Progenitor cell of endocrine pancreas (in vitro differentiated cells): Measurements from ENCODE around the gene POLR3GL. TPM values are rescaled to one million over a fixed set of nuclear protein-coding genes. Genes with fewer than 3 reads are reported as not detected.

Source experiments
- DNase-seq: peaks from one replicate; pipeline ENCODE4 v3.0.0; 2021; ENCODE audit warnings: low spot score; ENCODE audit not compliant: unreplicated experiment
- H3K27ac Mint-ChIP-seq: 2 replicates; pipeline ENCODE4 v1.8.0; 2021; ENCODE audit warnings: mild to moderate bottlenecking, moderate library complexity, mixed read lengths
- H3K27me3 Mint-ChIP-seq: 2 replicates; pipeline ENCODE4 v1.8.0; 2021; ENCODE audit warnings: mixed read lengths
- H3K36me3 Mint-ChIP-seq: 2 replicates; pipeline ENCODE4 v1.8.0; 2022; ENCODE audit warnings: mixed read lengths; ENCODE audit not compliant: insufficient read depth
- H3K4me1 Mint-ChIP-seq: 2 replicates; pipeline ENCODE4 v1.8.0; 2021; ENCODE audit warnings: low read depth, mixed read lengths
- H3K4me3 Mint-ChIP-seq: 2 replicates; pipeline ENCODE4 v1.8.0; 2021; ENCODE audit warnings: low read depth, mild to moderate bottlenecking, moderate library complexity, mixed read lengths
- H3K9me3 Mint-ChIP-seq: 2 replicates; pipeline ENCODE4 v1.8.0; 2021; ENCODE audit warnings: low read depth, mixed read lengths
- total RNA-seq: library from RNA; stranded (reverse); gene quantifications from 2 replicates; pipeline ENCODE4 v1.2.1, GENCODE V29; 2021
- TF ChIP-seq, protein P1 (sequence below): fragments of 200-600 bp; sonication (generic); IDR thresholded peaks from one replicate; pipeline ENCODE4 v1.5.0; 2021; ENCODE audit warnings: antibody characterized with exemption, mild to moderate bottlenecking; ENCODE audit not compliant: unreplicated experiment

POLR3GL gene
- total RNA-seq, 1 donor from 2014 or later: 13.7 TPM

DNA sequence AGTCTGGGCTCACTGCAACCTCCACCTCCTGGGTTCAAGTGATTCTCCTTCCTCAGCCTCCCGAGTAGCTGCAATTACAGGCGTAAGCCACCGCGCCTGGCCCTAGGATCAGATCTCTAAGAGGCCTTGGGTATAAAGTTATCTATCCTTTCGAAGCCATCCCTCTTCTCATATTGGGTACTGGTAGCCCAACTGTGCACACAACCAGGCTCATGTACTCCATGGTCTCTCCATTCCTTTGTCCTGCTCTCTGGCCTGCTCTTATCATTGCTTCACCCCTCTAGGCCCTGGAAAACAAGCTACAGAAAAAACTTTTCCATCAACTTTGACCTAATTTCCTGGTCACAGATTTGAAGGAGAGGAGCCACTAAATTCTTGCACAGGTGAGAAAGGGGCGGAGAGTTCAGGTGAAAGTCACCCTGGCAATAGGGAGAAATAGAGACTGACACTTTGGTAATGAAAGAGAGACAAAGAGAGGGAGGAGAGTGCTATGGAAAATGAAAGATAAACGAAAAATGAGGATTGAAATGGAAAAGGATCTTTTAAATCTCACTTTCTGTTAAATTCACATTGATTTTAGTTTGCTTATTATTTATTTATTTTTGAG lies 25.9 kb downstream of the POLR3GL start:
- H3K36me3 Mint-ChIP-seq: peaks cover 25% of the 10 kb centered on the region
- DNase-seq: no peak
- no peaks in the 10 kb centered on the region for H3K27me3 Mint-ChIP-seq
- H3K4me3 Mint-ChIP-seq: no peak overlapping the region
- no peak overlapping the region for H3K27ac Mint-ChIP-seq
- TF ChIP-seq, protein P1, sequence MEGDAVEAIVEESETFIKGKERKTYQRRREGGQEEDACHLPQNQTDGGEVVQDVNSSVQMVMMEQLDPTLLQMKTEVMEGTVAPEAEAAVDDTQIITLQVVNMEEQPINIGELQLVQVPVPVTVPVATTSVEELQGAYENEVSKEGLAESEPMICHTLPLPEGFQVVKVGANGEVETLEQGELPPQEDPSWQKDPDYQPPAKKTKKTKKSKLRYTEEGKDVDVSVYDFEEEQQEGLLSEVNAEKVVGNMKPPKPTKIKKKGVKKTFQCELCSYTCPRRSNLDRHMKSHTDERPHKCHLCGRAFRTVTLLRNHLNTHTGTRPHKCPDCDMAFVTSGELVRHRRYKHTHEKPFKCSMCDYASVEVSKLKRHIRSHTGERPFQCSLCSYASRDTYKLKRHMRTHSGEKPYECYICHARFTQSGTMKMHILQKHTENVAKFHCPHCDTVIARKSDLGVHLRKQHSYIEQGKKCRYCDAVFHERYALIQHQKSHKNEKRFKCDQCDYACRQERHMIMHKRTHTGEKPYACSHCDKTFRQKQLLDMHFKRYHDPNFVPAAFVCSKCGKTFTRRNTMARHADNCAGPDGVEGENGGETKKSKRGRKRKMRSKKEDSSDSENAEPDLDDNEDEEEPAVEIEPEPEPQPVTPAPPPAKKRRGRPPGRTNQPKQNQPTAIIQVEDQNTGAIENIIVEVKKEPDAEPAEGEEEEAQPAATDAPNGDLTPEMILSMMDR: no peak
- H3K4me1 Mint-ChIP-seq: peaks cover 21% of the 10 kb centered on the region
- no peaks in the 10 kb centered on the region for H3K9me3 Mint-ChIP-seq

DNA sequence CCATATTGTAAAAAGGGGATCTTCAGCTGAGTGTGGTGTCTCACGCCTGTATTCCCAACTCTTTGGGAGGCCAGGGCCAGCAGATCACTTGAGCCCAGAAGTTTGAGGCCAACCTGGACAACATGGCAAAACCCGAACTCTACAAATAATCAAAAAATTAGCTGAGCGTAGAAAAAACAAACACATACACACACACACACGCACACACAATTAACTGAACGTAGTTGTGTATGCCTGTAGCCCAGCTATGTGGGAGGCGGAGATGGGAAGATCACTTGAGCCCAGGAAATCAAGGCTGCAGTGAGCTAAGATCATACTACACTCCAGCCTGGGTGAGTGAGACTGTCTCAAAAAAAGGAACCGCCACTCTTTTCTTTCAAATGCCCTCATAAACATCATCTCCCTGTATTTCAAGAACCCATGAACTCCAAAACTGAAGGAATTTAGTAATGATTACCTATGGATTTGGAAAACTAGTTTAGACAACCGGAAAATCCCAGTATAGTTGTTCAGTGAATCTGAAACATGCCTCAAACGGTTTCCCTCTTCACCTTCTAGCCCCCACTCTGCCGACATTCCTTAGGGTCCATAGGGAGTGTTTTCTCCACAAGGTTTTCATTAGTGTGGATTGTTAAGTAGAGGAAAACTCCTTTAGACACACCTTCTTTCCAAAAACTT lies 27.4 kb downstream of the POLR3GL start:
- Mint-ChIP-seq H3K9me3 (no peaks in the 10 kb centered on the region), H3K27me3 (no peaks in the 10 kb centered on the region), H3K4me3 (no peak overlapping the region), H3K36me3 (peaks cover 25% of the 10 kb centered on the region), H3K4me1 (peaks cover 25% of the 10 kb centered on the region), H3K27ac (no peak overlapping the region)
- DNase-seq: no peak
- TF ChIP-seq, protein P1: no peak

DNA sequence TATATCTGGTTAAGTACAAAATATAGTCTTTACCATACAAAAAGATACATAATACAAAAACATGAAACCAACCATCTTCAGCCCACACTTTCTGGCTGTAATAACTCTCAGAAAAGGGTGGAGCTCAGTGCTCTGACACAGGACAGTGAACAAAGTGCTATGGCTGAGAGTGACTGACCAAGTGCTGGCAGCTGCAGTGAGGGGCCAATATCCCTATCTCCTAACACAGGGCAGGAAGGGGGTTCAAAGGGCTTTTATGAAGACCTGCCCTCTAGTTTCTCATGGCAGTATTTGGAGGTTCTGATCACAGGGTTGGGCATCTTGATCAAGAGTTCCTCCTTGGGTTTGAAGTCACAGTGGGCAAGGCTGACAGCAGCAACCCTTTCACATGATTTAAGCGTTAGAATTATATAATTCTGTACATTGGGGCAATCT lies 28.0 kb downstream of the POLR3GL start:
- Mint-ChIP-seq H3K36me3 (peaks cover 25% of the 10 kb centered on the region), H3K27ac (no peak overlapping the region), H3K4me1 (peaks cover 31% of the 10 kb centered on the region), H3K9me3 (no peaks in the 10 kb centered on the region), H3K4me3 (no peak overlapping the region), H3K27me3 (no peaks in the 10 kb centered on the region)
- TF ChIP-seq, protein P1: no peak
- no peak for DNase-seq

DNA sequence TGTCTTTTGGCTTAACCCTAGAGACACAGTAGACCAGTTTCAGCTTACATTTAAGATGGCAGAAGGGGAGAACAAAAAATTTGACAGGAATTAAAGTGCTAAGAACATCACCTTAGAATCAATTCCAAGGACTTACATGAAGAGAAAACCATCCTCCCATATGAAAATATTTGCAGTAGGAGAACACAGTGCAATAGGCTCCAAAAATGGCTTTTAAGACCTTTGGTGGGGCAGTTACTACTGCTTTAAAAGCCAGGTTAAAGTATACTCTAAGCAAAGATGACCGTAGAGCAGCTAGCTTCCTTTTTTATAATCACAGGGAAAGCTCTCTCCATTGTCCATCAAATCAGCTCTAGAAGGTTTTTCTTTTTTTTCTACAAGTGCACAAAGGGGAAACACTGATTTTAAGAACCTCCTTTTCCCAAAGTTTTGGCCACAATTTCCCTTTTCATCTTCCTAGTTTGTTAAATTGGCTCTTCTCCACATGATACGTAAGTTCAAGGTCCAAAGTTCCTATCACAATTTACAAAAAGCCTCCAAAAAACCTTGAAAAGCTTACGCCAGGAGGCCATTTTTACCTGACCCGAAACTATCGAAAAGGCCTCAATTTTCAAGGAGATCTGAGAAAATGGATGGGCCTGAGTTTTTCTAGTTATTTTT lies 28.6 kb downstream of the POLR3GL start:
- no peaks in the 10 kb centered on the region for H3K9me3 Mint-ChIP-seq
- H3K36me3 Mint-ChIP-seq: peaks cover 25% of the 10 kb centered on the region
- DNase-seq: no peak
- H3K27ac Mint-ChIP-seq: no peak overlapping the region
- TF ChIP-seq, protein P1: no peak
- peaks cover 37% of the 10 kb centered on the region for H3K4me1 Mint-ChIP-seq
- no peaks in the 10 kb centered on the region for H3K27me3 Mint-ChIP-seq
- H3K4me3 Mint-ChIP-seq: no peak overlapping the region

DNA sequence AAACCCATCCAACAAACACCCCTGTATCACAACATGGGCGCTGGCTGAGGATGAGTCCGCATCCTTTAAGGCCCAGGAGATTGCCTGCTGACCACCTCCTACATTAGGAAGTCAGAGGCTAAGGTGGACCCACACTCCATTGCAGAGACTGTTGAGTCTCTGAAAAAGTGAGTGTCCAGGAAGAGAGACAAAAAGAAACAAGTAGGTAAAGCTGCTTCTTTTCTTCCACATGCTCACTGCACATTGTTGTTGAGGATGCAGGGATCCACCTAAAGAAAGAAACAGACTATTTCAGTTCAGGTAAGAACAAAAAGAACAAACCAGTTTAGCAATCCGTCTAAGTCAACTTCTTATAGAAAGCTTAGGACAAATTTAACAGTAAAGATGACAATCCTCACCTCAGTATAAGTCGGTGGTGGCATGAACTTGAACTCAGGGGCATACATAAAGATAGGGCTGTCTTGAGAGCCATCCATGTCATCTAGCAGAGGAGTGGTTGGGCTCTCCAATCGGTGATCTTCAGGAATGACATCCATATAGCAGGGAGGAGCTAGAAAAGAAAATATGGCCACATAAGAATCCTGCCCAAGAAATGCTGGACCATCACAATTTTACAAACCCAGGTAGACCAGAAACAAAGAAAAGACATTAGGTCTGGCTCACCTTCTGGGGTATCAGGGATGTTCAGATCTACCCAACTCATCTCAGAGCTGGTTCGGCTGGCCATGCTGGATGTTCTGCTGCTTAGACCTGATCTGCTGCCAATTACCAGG lies 29.3 kb downstream of the POLR3GL start:
- Mint-ChIP-seq H3K4me3 (peak overlapping the region; percentile 94), H3K36me3 (peaks cover 25% of the 10 kb centered on the region), H3K9me3 (no peaks in the 10 kb centered on the region), H3K4me1 (peaks cover 38% of the 10 kb centered on the region), H3K27me3 (no peaks in the 10 kb centered on the region), H3K27ac (peak overlapping the region; percentile 85)
- no peak for DNase-seq
- TF ChIP-seq, protein P1: no peak
